Measurements from ENCODE around the gene TWIST1.

Gene TWIST1

DNA sequence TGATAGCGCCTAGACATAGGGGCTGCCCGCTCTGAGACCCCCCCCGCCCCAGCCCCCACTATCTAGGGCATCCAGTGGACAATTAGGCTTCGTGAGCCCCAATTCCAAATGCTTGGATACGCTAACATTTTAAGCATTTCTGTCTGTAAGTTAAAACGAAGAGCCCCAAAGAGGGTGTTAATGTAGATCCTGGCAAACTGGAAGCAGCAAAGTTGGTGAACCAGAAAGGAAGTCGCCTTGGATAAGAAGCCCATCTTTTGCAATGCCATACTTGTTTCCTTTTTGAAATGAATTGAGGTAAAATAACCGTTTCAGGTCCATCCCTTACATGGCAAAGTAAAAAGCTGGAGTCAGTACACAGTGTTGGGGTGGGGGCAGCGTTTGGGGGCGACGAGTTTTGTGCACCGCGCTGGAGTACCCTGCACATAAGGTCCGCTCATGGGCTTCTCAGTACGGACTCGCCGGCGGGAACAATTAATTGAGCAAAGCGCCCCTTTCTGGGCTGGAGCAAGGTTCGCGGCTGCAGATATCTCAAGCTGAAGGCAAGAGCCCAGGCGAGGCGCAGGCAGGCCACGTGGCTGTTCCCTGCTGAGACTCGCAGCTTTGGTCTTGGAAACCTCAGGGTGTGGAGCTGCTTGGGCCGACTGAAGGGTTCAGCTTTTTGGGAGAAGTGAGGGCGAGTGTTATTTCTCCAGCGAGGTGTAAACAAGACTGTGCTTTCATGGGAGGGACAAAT, 1.4 kb upstream of the TWIST1 start:
- no peak overlapping the region for H3K4me3 ChIP-seq (ENCODE audit: low read length)
- TF ChIP-seq, protein P1, sequence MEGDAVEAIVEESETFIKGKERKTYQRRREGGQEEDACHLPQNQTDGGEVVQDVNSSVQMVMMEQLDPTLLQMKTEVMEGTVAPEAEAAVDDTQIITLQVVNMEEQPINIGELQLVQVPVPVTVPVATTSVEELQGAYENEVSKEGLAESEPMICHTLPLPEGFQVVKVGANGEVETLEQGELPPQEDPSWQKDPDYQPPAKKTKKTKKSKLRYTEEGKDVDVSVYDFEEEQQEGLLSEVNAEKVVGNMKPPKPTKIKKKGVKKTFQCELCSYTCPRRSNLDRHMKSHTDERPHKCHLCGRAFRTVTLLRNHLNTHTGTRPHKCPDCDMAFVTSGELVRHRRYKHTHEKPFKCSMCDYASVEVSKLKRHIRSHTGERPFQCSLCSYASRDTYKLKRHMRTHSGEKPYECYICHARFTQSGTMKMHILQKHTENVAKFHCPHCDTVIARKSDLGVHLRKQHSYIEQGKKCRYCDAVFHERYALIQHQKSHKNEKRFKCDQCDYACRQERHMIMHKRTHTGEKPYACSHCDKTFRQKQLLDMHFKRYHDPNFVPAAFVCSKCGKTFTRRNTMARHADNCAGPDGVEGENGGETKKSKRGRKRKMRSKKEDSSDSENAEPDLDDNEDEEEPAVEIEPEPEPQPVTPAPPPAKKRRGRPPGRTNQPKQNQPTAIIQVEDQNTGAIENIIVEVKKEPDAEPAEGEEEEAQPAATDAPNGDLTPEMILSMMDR (conservative IDR thresholded peaks at IDR 0.05; ENCODE audit: low read depth, low read length) = no peak
- no peak for DNase-seq (ENCODE audit: low read depth)

DNA sequence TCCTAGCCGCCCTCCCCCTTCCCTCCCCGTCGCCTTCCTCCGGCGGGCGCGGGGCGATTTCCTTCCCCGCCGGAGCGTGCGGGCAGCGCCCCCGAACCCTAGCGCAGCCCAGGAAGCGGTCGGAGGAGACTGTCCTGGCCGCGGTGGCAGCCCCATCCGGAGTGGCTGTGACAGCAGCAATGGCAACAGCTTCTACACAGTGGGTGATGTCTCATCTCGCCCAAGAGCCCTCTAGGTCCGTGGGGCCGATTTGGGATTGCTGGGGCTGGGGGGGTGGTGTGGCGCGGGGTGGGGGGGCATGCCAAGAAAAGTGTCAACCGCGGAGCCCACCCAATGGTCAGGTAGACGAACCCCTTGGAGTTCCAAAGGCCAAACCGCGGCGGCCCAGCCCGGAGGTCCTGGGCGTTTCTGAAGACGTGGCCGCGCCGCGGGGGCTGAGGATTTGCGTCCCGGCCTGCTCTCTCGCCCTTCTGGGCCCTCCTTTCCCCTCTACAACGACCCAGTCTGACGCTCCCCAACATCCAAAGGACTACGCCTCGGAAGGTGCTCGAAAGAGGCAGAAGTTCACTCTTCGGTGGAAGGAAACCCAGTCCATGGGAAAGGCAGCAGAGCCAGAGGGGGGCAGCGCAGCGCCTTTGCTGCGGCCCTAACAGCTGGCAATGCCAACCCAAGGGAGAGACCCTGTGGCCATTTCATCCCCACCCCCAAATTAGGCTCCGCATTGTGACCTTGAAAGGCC, 603 bp upstream of the TWIST1 start:
- DNase-seq (ENCODE audit: low read depth) = no peak
- TF ChIP-seq, protein P1 (conservative IDR thresholded peaks at IDR 0.05; ENCODE audit: low read depth, low read length) = peak; percentile 24
- peak overlapping the region; percentile 48 for H3K4me3 ChIP-seq (ENCODE audit: low read length)

DNA sequence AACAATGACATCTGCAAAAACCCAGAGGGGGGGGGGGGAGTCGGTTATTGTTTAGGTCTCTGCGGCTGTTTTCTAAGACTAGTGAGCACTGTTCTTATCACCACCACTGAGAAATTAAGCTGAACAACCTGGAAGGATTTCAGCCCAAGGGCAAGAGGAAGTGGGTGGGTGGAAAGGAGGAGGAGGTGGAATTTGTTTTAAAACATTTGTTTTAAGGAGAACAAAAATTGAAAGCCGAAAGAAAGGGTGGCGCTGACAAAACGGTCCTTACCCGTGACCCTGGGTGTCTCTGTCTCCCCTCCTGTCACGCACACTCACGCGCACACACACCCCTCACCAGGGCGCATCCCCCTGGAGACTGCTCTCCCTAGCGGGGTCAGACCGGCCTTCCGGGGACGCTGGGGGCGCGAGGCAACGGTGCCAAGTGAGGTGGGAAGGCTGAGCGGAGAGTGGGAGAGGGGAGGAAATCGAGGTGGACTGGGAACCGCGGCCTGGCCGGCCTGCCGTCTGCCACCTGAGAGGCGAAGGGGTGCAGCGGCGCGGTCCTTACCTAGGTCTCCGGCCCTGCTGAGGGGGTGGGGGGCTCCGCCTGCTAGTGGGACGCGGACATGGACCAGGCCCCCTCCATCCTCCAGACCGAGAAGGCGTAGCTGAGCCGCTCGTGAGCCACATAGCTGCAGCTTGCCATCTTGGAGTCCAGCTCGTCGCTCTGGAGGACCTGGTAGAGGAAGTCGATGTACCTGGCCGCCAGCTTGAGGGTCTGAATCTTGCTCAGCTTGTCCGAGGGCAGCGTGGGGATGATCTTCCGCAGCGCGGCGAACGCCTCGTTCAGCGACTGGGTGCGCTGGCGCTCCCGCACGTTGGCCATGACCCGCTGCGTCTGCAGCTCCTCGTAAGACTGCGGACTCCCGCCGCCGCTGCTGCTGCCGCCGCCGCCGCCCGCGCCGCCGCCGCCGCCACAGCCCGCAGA, 1.0 kb downstream of the TWIST1 start:
- peak overlapping the region; percentile 62 for H3K4me3 ChIP-seq (ENCODE audit: low read length)
- TF ChIP-seq, protein P1 (conservative IDR thresholded peaks at IDR 0.05; ENCODE audit: low read depth, low read length) = no peak
- no peak for DNase-seq (ENCODE audit: low read depth)

DNA sequence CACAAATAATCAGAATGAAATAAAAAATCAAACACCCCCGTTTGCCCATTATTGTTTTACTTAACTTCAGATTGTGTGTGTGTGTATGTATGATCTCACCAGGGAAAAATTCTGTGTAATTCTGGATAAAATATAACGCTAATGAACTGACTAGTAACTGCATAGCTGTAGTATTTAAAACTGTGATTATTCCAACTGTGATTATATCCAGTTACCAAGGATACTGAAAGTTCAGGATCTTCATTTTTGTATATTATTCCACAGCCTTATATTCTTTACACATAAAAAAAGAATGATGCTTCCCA, 2.9 kb downstream of the TWIST1 start:
- TF ChIP-seq, protein P1 (conservative IDR thresholded peaks at IDR 0.05; ENCODE audit: low read depth, low read length) = no peak
- H3K4me3 ChIP-seq (ENCODE audit: low read length) = no peak overlapping the region
- DNase-seq (ENCODE audit: low read depth) = no peak

DNA sequence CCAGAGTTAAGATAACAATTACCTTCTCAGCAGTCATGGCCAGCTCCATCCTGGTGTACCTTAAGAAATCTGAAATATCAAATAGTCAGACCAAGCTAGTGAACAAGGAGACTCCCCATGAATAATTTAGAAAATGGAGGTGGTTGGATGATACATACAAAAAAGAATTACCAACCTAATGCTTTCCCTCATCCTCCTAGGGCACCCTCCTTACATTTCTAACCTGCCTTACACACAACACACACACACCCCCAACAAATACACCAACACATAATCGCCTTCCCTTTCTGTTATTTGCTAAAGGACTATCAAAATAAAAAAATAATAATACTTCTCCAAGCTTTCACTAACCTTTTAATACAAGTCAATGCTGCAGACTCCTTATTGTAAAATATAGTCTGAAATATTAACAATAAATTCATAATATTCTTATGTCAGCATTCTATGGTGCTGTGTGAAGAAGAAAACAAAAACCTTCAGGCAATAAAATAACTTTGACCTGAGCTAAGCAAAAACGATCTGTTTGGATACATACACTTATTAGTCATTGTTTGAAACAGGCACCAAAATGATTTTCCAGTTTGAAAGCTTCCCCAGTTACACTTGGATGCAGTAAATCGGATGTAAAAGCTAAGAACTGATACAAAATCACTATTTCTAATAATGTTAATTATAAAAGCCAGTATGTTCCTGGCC, 3.4 kb downstream of the TWIST1 start:
- no peak for DNase-seq (ENCODE audit: low read depth)
- no peak overlapping the region for H3K4me3 ChIP-seq (ENCODE audit: low read length)

DNA sequence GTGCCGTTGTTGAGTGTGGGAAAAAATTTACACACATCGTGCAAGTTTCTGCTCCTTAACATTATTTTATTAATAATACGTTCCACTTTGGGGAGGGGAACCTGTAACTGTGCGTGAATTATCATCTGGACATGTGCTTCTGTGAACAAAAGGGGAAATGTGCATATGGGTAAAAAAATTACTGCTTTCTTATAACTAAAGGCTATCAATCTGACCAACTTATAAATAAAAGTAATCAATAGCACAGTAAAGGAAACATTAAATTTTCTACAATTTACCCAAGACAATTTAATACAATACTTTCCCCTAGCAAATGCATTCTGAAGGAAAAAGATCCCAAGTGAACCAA, 4.5 kb downstream of the TWIST1 start:
- no peak overlapping the region for H3K4me3 ChIP-seq (ENCODE audit: low read length)
- no peak for DNase-seq (ENCODE audit: low read depth)
- TF ChIP-seq, protein P1 (conservative IDR thresholded peaks at IDR 0.05; ENCODE audit: low read depth, low read length) = no peak

More for the DNA sequence above, 3.4 kb downstream of the TWIST1 start:
- TF ChIP-seq, protein P1 (conservative IDR thresholded peaks at IDR 0.05; ENCODE audit: low read depth, low read length) = no peak

Data from retinal pigment epithelial cell (primary cell).